Testis (tissue), 3 donors: ENCODE results near the gene SFMBT2. TPM values are rescaled to one million over a fixed set of nuclear protein-coding genes. Genes with fewer than 3 reads are reported as not detected.

ENCODE experiments used
- DNase-seq: peaks from one replicate; pipeline ENCODE4 v3.0.0-alpha.2; 2019
- H3K27ac ChIP-seq, 2 donors: fragments of 200-600 bp; sonication (generic); one replicate each; pipeline ENCODE4 v1.5.1; 2019
- H3K27me3 ChIP-seq: fragments of 200-600 bp; sonication (generic); one replicate; pipeline ENCODE4 v1.5.1; 2019
- H3K36me3 ChIP-seq: fragments of 200-600 bp; sonication (generic); one replicate; pipeline ENCODE4 v1.5.1; 2017; ENCODE audit warnings: low read depth; ENCODE audit errors: missing control alignments
- H3K4me1 ChIP-seq: fragments of 200-600 bp; sonication (generic); one replicate; pipeline ENCODE4 v1.5.1; 2019
- H3K4me3 ChIP-seq, 2 donors: fragments of 200-600 bp; sonication (generic); one replicate each; pipeline ENCODE4 v1.5.1; 2017 to 2019
- H3K9me3 ChIP-seq: fragments of 200-600 bp; sonication (generic); one replicate; pipeline ENCODE4 v1.5.1; 2017
- POLR2A ChIP-seq: fragments of 450-650 bp; IDR thresholded peaks from one replicate; pipeline ENCODE4 v1.6.1; 2017; ENCODE audit warnings: antibody characterized with exemption, mild to moderate bottlenecking, moderate library complexity
- WGBS, 2 donors: methylation state at CpG; one replicate each; pipeline ENCODE4 v1.1.5; 2018; 5-methylcytosine and 5-hydroxymethylcytosine counted together
- intact Hi-C: fragments of 100-400 bp; cut with DNase I; formaldehyde crosslinking; loops from one replicate; pipeline ENCODE4 v1.15.1; 2023; ENCODE audit warnings: low total_unique reads
- polyA plus RNA-seq: library from polyadenylated mRNA; stranded (reverse); fragments of 350-450 nt; fragmentation: Illumina TruSeq; extraction: RNeasy Lipid Tissue Mini Kit (QIAGEN cat#74804); gene quantifications from one replicate; pipeline ENCODE4 v1.2.3, GENCODE V29; 2014; ENCODE audit warnings: low read depth, low replicate concordance; ENCODE audit not compliant: insufficient read depth
- total RNA-seq, 2 donors: library from RNA; depleted of rRNA; stranded (reverse); fragments of >200 nt; gene quantifications; one replicate each; pipeline ENCODE4 v1.2.3, GENCODE V29; 2016
- TF ChIP-seq, protein P1 (sequence below), 3 experiments: fragments of 450-650 bp in 2 of 3; fragments of 200-600 bp in 1 of 3; sonication (generic) in 1 of 3; IDR thresholded peaks; one replicate each; pipeline ENCODE4 v1.5.1; 2016 to 2019; ENCODE audit warnings: antibody characterized with exemption in 3 of 3, mild to moderate bottlenecking in 2 of 3, moderate library complexity in 1 of 3

The SFMBT2 gene
- total and polyA plus RNA-seq, 3 donors from 2014 or later = 3.6 to 8.5 (median 7.6) TPM

DNA sequence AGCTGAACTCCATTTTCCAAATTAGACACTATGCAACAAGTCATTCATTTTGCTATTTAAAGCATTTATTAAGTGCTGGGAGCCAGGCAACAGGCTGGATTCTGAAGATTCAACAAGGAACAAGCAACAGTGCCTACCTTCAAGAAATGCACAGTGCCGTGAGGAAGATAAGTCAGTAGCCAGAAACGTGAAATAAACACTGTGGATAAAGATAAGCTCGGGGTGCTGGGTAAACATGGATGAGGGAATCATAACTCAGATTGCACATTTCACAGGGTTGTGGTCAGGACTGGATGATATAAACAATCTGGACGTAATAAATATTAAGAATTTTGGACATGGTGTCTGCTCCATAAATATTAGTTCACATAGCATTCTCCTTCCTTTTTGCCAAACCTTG, 259.3 kb downstream of the SFMBT2 start:
- no peaks in the 10 kb centered on the region for H3K36me3 ChIP-seq
- 27 to 30% methylated on average over 4 of the region's 4 CpGs for WGBS, 2 donors
- no peaks in the 10 kb centered on the region for H3K9me3 ChIP-seq
- DNase-seq = no peak
- intact Hi-C loops = no loop called here
- TF ChIP-seq, protein P1, sequence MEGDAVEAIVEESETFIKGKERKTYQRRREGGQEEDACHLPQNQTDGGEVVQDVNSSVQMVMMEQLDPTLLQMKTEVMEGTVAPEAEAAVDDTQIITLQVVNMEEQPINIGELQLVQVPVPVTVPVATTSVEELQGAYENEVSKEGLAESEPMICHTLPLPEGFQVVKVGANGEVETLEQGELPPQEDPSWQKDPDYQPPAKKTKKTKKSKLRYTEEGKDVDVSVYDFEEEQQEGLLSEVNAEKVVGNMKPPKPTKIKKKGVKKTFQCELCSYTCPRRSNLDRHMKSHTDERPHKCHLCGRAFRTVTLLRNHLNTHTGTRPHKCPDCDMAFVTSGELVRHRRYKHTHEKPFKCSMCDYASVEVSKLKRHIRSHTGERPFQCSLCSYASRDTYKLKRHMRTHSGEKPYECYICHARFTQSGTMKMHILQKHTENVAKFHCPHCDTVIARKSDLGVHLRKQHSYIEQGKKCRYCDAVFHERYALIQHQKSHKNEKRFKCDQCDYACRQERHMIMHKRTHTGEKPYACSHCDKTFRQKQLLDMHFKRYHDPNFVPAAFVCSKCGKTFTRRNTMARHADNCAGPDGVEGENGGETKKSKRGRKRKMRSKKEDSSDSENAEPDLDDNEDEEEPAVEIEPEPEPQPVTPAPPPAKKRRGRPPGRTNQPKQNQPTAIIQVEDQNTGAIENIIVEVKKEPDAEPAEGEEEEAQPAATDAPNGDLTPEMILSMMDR (IDR thresholded peaks at IDR 0.05) = no peak
- no peak for TF ChIP-seq POLR2A
- no peaks in the 10 kb centered on the region for H3K4me1 ChIP-seq
- no peak overlapping the region for H3K4me3 ChIP-seq
- H3K27me3 ChIP-seq = no peaks in the 10 kb centered on the region
- no peak overlapping the region for H3K27ac ChIP-seq

DNA sequence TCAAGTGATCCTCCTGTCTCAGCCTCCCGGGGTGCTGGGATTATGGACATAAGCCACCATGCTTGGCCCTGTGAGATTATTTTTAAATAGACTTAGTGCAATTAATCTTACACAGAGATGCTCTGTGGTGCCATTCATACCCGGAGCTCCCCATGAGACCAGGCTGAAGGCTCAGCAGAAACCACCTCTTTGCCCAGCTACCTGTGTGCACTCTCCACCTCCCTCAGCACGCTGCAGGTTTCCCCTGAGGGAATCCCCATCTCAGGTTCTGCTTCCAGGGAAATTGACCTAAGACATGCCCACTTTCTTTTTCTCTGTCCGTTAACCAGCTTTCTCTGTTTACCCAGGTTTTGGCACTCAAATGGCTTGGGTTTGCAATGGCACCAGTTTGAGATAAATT, 260.5 kb downstream of the SFMBT2 start:
- TF ChIP-seq POLR2A = no peak
- TF ChIP-seq, protein P1 (IDR thresholded peaks at IDR 0.05) = no peak
- intact Hi-C loops = no loop called here
- no peaks in the 10 kb centered on the region for H3K4me1 ChIP-seq
- no peak for DNase-seq
- 70% methylated on average over 4 of the region's 4 CpGs for WGBS, 2 donors
- no peaks in the 10 kb centered on the region for H3K27me3 ChIP-seq
- no peaks in the 10 kb centered on the region for H3K9me3 ChIP-seq
- no peak overlapping the region for H3K4me3 ChIP-seq
- no peaks in the 10 kb centered on the region for H3K36me3 ChIP-seq
- no peak overlapping the region for H3K27ac ChIP-seq

DNA sequence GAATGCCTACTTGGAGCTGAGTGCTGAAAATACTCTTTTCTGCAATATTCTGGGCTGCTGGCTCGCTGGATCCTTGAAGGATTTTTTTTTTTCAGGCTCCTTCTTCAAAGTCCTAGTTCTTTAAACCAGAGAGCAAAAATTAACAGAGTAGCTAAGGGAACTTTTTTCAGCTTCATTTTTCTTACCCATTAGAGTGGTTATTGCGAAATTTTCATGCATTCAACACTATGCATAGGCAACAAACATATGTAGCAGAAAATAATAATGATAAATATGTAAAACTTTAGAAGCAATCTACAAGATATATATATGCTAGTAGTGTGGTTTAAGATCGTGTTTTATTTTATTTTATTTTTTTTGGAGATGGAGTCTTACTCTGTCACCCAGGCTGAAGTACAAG, 264.6 kb downstream of the SFMBT2 start:
- Histone ChIP-seq H3K27me3 (no peaks in the 10 kb centered on the region), H3K9me3 (no peaks in the 10 kb centered on the region), H3K36me3 (no peaks in the 10 kb centered on the region), H3K4me1 (no peaks in the 10 kb centered on the region), H3K27ac (no peak overlapping the region), H3K4me3 (no peak overlapping the region)
- WGBS, 2 donors = 73 to 88% methylated on average over 3 of the region's 3 CpGs
- intact Hi-C loops = no loop called here
- no peak for DNase-seq
- TF ChIP-seq POLR2A = no peak
- TF ChIP-seq, protein P1 (IDR thresholded peaks at IDR 0.05) = no peak

DNA sequence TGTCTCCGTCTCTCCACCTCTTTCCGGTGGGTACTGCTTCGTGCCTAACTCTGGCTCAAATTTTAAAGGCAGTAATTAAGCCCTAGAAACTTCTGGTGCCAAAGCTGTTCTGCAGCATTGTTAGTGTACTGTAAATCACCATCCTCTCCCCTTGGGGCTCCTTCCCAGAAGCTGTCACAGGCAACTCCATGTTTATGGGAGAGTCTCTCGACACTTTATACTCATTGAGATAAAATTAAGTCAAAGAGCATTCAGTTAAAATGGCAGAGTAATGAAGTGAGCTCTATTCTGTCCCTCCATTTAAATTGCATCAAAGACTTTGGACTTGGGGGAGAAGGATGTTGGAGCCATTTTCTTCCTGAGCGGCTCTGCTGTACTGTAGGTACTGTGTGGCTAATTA, 274.8 kb downstream of the SFMBT2 start:
- TF ChIP-seq, protein P1 (IDR thresholded peaks at IDR 0.05) = no peak
- no peak for TF ChIP-seq POLR2A
- H3K4me1 ChIP-seq = no peaks in the 10 kb centered on the region
- H3K4me3 ChIP-seq = no peak overlapping the region
- H3K36me3 ChIP-seq = no peaks in the 10 kb centered on the region
- H3K9me3 ChIP-seq = no peaks in the 10 kb centered on the region
- no peaks in the 10 kb centered on the region for H3K27me3 ChIP-seq
- intact Hi-C loops = no loop called here
- DNase-seq = no peak
- WGBS, 2 donors = 55 to 56% methylated on average over 5 of the region's 5 CpGs
- H3K27ac ChIP-seq = no peak overlapping the region

DNA sequence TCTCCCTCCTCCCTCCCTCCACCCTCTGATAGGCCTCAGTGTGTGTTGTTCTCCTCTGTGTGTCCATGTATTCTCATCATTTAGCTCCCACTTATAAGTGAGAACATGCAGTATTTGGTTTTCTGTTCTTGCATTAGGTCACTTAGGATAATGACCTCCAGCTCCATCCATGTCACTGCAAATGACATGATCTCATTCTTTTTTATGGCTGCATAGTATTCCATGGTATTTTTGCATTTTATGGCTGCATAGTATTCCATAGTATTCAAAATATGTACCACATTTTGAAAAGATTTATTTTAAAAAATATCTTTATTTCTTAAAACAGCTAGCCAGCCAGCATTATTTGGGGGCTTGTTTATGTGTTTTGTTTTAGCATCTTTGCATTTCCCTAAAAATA, 275.6 kb downstream of the SFMBT2 start:
- DNase-seq = no peak
- Histone ChIP-seq H3K27ac (no peak overlapping the region), H3K4me3 (no peak overlapping the region), H3K9me3 (no peaks in the 10 kb centered on the region), H3K4me1 (no peaks in the 10 kb centered on the region), H3K36me3 (no peaks in the 10 kb centered on the region), H3K27me3 (no peaks in the 10 kb centered on the region)
- TF ChIP-seq, protein P1 (IDR thresholded peaks at IDR 0.05) = no peak
- no peak for TF ChIP-seq POLR2A
- intact Hi-C loops = no loop called here
